Activated CD4-positive, CD25-positive, alpha-beta regulatory T cell treated with anti-CD3 and anti-CD28 coated beads, Interleukin-2, amount 50 U/mL, for 24 hours (primary cell): Measurements from ENCODE around the gene TMEM74B.
"Not testable (repeated sequence)": the region's sequence is repeated elsewhere in the genome, so short reads cannot be mapped to it uniquely, and the experiment has no call there.

Source experiments
- ATAC-seq, 2 donors: fragments of 150-1000 bp; cut with Tn5 transposase; one replicate each; pipeline ENCODE4 v1.10.0; 2021; ENCODE audit warnings: mild to moderate bottlenecking in 1 of 2, moderate library complexity in 1 of 2

The TMEM74B gene

GRCh38 chr20:1177680-1178079 lies 7.1 kb downstream of the TMEM74B start:
- ATAC-seq, result no peak

GRCh38 chr20:1174787-1175186 lies 10.0 kb downstream of the TMEM74B start:
- no peak for ATAC-seq

GRCh38 chr20:1173698-1174097 lies 11.1 kb downstream of the TMEM74B start:
- ATAC-seq, result no peak

- ATAC-seq, result no peak
These were observed 13.2 kb downstream of the TMEM74B start for GRCh38 chr20:1171461-1172093.

- ATAC-seq, result no peak
These were observed 15.6 kb downstream of the TMEM74B start for GRCh38 chr20:1169224-1169623.

- ATAC-seq, result no peak
These were observed 17.6 kb downstream of the TMEM74B start for GRCh38 chr20:1166948-1167720.

- ATAC-seq, result no peak
These were observed 18.8 kb downstream of the TMEM74B start for GRCh38 chr20:1165941-1166340.

- ATAC-seq, result no peak
These were observed 19.3 kb downstream of the TMEM74B start for GRCh38 chr20:1165521-1165920.

GRCh38 chr20:1164871-1165270 lies 19.9 kb downstream of the TMEM74B start:
- no peak for ATAC-seq

- no peak for ATAC-seq
These were observed 21.1 kb downstream of the TMEM74B start for GRCh38 chr20:1163653-1164052.

GRCh38 chr20:1163105-1163504 lies 21.7 kb downstream of the TMEM74B start:
- ATAC-seq, result no peak

GRCh38 chr20:1160991-1161390 lies 23.8 kb downstream of the TMEM74B start:
- no peak for ATAC-seq

- no peak for ATAC-seq
These were observed 24.3 kb downstream of the TMEM74B start for GRCh38 chr20:1160496-1160895.

GRCh38 chr20:1155342-1155741 lies 29.4 kb downstream of the TMEM74B start:
- no peak for ATAC-seq

GRCh38 chr20:1154691-1155090 lies 30.1 kb downstream of the TMEM74B start:
- no peak for ATAC-seq

GRCh38 chr20:1154226-1154625 lies 30.6 kb downstream of the TMEM74B start:
- ATAC-seq, result no peak

GRCh38 chr20:1150968-1151367 lies 33.8 kb downstream of the TMEM74B start:
- no peak for ATAC-seq

GRCh38 chr20:1150218-1150617 lies 34.6 kb downstream of the TMEM74B start:
- peak; percentile 77 to 94 for ATAC-seq

- ATAC-seq, result not testable (repeated sequence)
These were observed 35.0 kb downstream of the TMEM74B start for GRCh38 chr20:1149812-1150211.

- ATAC-seq, result no peak
These were observed 37.8 kb downstream of the TMEM74B start for GRCh38 chr20:1146957-1147356.

GRCh38 chr20:1144401-1145172 lies 40.2 kb downstream of the TMEM74B start:
- no peak for ATAC-seq

GRCh38 chr20:1137236-1137635 lies 47.5 kb downstream of the TMEM74B start:
- no peak for ATAC-seq

GRCh38 chr20:1134836-1135235 lies 49.9 kb downstream of the TMEM74B start:
- no peak for ATAC-seq

- no peak for ATAC-seq
These were observed 50.4 kb downstream of the TMEM74B start for GRCh38 chr20:1134355-1134754.
